ENCODE results near the gene FBXL2.

- no peak for TF ChIP-seq EP300 (IDR thresholded peaks at IDR 0.05)
- TF ChIP-seq CTCF (IDR thresholded peaks at IDR 0.05): no peak
- TF ChIP-seq POLR2A (IDR thresholded peaks at IDR 0.05): no peak
- no peak for TF ChIP-seq POLR2AphosphoS5 (IDR thresholded peaks at IDR 0.05)
Measured at GRCh38 chr3:33256249-33256648, 21.0 kb upstream of the FBXL2 start.
